Fibroblast of lung (primary cell): ENCODE measurements around the gene FAM227A. TPM values are rescaled to one million over a fixed set of nuclear protein-coding genes. Genes with fewer than 3 reads are reported as not detected.

ENCODE experiments used
- DNase-seq, 2 donors: peaks; one replicate each; pipeline versions ENCODE4 v3.0.0 to v3.0.0-alpha.2; 2010; ENCODE audit warnings: low read depth in 2 of 2
- H2AFZ ChIP-seq: 2 replicates; pipeline ENCODE4 v1.5.1; 2012; ENCODE audit warnings: low read length, control low read depth, inconsistent platforms
- H3K27ac ChIP-seq: 2 replicates; pipeline ENCODE4 v1.5.1; 2011; ENCODE audit warnings: low read length, control low read depth; ENCODE audit not compliant: insufficient read depth
- H3K27me3 ChIP-seq: 2 replicates; pipeline ENCODE4 v1.5.1; 2011; ENCODE audit warnings: mild to moderate bottlenecking, low read length; ENCODE audit not compliant: control insufficient read depth, insufficient read depth
- H3K36me3 ChIP-seq: 2 replicates; pipeline ENCODE4 v1.5.1; 2011; ENCODE audit warnings: low read length; ENCODE audit not compliant: control insufficient read depth, insufficient read depth
- H3K4me1 ChIP-seq: 2 replicates; pipeline ENCODE4 v1.5.1; 2011; ENCODE audit warnings: low read length; ENCODE audit not compliant: control insufficient read depth, insufficient read depth; ENCODE audit errors: extremely low read depth
- H3K4me2 ChIP-seq: 2 replicates; pipeline ENCODE4 v1.5.1; 2011; ENCODE audit warnings: low read length, control low read depth; ENCODE audit not compliant: insufficient read depth; ENCODE audit errors: extremely low read depth
- H3K4me3 ChIP-seq, 4 experiments: fragments of 200-600 bp in 1 of 4; sonication (generic) in 1 of 4; replicated peaks in 1 of 4; 2 replicates each; pipeline ENCODE4 v1.5.1; 2011 to 2016; ENCODE audit warnings: low read length in 4 of 4, low read depth in 3 of 4, mild to moderate bottlenecking in 3 of 4, control low read depth in 2 of 4, inconsistent platforms in 1 of 4, mixed read lengths in 1 of 4; ENCODE audit not compliant: insufficient read depth in 1 of 4; ENCODE audit errors: control extremely low read depth in 1 of 4
- H3K79me2 ChIP-seq: 2 replicates; pipeline ENCODE4 v1.5.1; 2012; ENCODE audit warnings: mild to moderate bottlenecking, low read length, inconsistent platforms; ENCODE audit not compliant: control insufficient read depth, insufficient read depth
- H3K9ac ChIP-seq: 2 replicates; pipeline ENCODE4 v1.5.1; 2011; ENCODE audit warnings: mild to moderate bottlenecking, low read length, control low read depth; ENCODE audit not compliant: insufficient read depth
- H3K9me3 ChIP-seq: 2 replicates; pipeline ENCODE4 v1.5.1; 2012; ENCODE audit warnings: low read depth, low read length; ENCODE audit not compliant: control insufficient read depth, insufficient read depth
- H4K20me1 ChIP-seq: 2 replicates; pipeline ENCODE4 v1.5.1; 2011; ENCODE audit warnings: low read length; ENCODE audit not compliant: control insufficient read depth, insufficient read depth; ENCODE audit errors: extremely low read depth
- EZH2 ChIP-seq: IDR thresholded peaks from 2 replicates; pipeline ENCODE4 v1.5.1; 2012; ENCODE audit warnings: low read length, control low read depth, mild to moderate bottlenecking; ENCODE audit errors: missing control alignments
- polyA plus RNA-seq, 2 donors: library from polyadenylated mRNA; depleted of rRNA in 1 of 2; stranded (reverse) in 1 of 2; unstranded in 1 of 2; fragments of >200 nt; gene quantifications; 2 replicates each; pipeline ENCODE4 v1.2.1, GENCODE V29; 2011 to 2012; ENCODE audit warnings: missing spikeins in 1 of 2
- total RNA-seq: library from RNA; depleted of rRNA; stranded (reverse); fragments of >200 nt; gene quantifications from 2 replicates; pipeline ENCODE4 v1.2.1, GENCODE V29; 2014
- TF ChIP-seq, protein P1 (sequence below), 2 donors: IDR thresholded peaks in 1 of 2; conservative IDR thresholded peaks in 1 of 2; 1 replicate in 1 of 2; 2 replicates in 1 of 2; pipeline ENCODE4 v1.5.1; 2011 to 2012; ENCODE audit warnings: low read length in 2 of 2, control low read depth in 1 of 2, inconsistent platforms in 1 of 2, low read depth in 1 of 2, mild to moderate bottlenecking in 1 of 2

Gene FAM227A
- total and polyA plus RNA-seq, 2 donors (not counting 1 experiment from before 2014, with no cell fraction given) = 0.66 to 0.69 TPM

DNA sequence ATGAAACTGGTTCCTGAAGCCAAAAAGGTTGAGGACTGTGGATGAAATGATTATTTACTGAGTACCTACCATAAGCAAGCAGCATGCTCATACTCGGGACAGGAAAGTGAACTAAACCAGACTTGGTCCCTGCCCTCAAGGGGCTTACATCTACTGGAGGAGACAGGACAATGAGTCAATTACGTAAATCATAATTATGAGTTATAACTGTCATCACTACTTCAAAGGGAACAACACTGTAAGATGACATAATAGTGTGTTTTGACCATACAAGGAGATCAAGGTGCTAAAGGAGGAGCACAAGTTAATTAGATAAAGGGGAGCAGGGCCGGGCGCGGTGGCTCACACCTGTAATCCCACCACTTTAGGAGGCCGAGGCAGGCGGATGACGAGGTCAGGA lies 2.5 kb downstream of the FAM227A start:
- H2AFZ ChIP-seq = no peak overlapping the region
- no peaks in the 10 kb centered on the region for H3K9me3 ChIP-seq
- H3K9ac ChIP-seq = no peak overlapping the region
- H3K4me1 ChIP-seq = peaks cover 2% of the 10 kb centered on the region
- no peak overlapping the region for H3K4me2 ChIP-seq
- H4K20me1 ChIP-seq = no peaks in the 10 kb centered on the region
- no peaks in the 10 kb centered on the region for H3K27me3 ChIP-seq
- H3K79me2 ChIP-seq = peaks cover 7% of the 10 kb centered on the region
- no peak for TF ChIP-seq EZH2
- TF ChIP-seq, protein P1, sequence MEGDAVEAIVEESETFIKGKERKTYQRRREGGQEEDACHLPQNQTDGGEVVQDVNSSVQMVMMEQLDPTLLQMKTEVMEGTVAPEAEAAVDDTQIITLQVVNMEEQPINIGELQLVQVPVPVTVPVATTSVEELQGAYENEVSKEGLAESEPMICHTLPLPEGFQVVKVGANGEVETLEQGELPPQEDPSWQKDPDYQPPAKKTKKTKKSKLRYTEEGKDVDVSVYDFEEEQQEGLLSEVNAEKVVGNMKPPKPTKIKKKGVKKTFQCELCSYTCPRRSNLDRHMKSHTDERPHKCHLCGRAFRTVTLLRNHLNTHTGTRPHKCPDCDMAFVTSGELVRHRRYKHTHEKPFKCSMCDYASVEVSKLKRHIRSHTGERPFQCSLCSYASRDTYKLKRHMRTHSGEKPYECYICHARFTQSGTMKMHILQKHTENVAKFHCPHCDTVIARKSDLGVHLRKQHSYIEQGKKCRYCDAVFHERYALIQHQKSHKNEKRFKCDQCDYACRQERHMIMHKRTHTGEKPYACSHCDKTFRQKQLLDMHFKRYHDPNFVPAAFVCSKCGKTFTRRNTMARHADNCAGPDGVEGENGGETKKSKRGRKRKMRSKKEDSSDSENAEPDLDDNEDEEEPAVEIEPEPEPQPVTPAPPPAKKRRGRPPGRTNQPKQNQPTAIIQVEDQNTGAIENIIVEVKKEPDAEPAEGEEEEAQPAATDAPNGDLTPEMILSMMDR (conservative IDR thresholded peaks at IDR 0.05 in 1 of 2, IDR thresholded peaks at IDR 0.05 in 1 of 2; ENCODE audit: low read depth in 1 of 2, low read length in 2 of 2) = no peak
- no peak overlapping the region for H3K4me3 ChIP-seq
- DNase-seq = no peak
- no peaks in the 10 kb centered on the region for H3K36me3 ChIP-seq
- no peak overlapping the region for H3K27ac ChIP-seq

DNA sequence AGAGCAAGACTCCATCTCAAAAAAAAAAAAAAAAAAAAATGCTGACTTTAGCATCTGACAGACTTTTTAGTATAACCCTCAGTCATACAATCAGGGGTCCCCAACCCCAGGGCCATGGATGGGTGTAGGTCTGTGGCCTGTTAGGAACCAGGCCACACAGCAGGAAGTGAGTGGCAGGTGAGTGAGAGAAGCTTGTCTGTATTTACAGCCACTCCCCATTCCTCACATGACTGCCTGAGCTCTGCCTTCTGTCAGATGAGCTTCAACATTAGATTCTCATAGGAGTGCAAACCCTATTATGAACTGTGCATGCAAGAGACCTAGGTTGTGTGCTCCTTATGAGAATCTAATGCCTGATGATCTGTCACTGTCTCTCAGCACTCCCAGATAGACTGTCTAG lies 3.3 kb downstream of the FAM227A start:
- H3K9me3 ChIP-seq = no peaks in the 10 kb centered on the region
- no peaks in the 10 kb centered on the region for H3K36me3 ChIP-seq
- no peak overlapping the region for H3K4me3 ChIP-seq
- DNase-seq = no peak
- H4K20me1 ChIP-seq = no peaks in the 10 kb centered on the region
- H3K4me2 ChIP-seq = no peak overlapping the region
- H3K9ac ChIP-seq = no peak overlapping the region
- TF ChIP-seq, protein P1 (conservative IDR thresholded peaks at IDR 0.05 in 1 of 2, IDR thresholded peaks at IDR 0.05 in 1 of 2; ENCODE audit: low read depth in 1 of 2, low read length in 2 of 2) = no peak
- no peak for TF ChIP-seq EZH2
- H3K27ac ChIP-seq = no peak overlapping the region
- H2AFZ ChIP-seq = no peak overlapping the region
- peaks cover 7% of the 10 kb centered on the region for H3K79me2 ChIP-seq
- H3K27me3 ChIP-seq = no peaks in the 10 kb centered on the region
- H3K4me1 ChIP-seq = peaks cover 2% of the 10 kb centered on the region

DNA sequence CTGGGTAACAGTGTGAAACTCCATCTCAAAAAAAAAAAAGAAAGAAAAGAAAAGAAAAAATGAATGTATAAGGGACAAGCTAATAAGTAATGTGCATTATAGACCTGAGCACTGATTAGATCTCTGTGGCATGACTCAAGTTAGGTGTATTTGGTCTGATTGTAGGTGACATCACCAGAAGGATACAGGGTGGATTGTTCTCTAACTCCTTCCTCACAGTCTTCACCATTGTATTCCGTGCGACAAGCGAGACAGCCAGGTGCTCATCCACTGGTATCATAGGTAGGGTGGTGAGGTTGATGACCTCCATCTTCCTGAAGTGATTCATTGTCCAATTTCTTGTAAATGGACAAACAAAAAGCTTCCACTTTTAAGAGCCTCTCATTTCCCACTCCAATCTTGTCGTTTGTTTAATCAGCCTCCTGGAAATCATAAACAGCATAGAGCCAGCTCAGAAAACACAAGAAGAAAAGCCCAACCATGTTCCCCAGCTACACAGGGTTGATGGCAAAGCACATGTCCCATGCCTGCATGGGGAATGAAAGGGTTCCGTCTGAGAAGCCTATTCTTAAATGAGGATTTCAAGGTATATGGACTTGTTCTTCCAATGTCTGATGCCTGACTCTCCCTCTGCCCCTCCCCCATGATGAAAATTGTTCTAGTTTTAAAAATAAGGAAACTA lies 6.2 kb downstream of the FAM227A start:
- no peak for TF ChIP-seq EZH2
- TF ChIP-seq, protein P1 (conservative IDR thresholded peaks at IDR 0.05 in 1 of 2, IDR thresholded peaks at IDR 0.05 in 1 of 2; ENCODE audit: low read depth in 1 of 2, low read length in 2 of 2) = no peak
- no peak overlapping the region for H3K4me2 ChIP-seq
- H3K4me1 ChIP-seq = no peaks in the 10 kb centered on the region
- no peak overlapping the region for H3K9ac ChIP-seq
- H3K9me3 ChIP-seq = no peaks in the 10 kb centered on the region
- H3K27ac ChIP-seq = no peak overlapping the region
- DNase-seq = no peak
- no peaks in the 10 kb centered on the region for H3K27me3 ChIP-seq
- no peak overlapping the region for H2AFZ ChIP-seq
- no peaks in the 10 kb centered on the region for H3K36me3 ChIP-seq
- no peaks in the 10 kb centered on the region for H4K20me1 ChIP-seq
- no peak overlapping the region for H3K4me3 ChIP-seq
- no peaks in the 10 kb centered on the region for H3K79me2 ChIP-seq
